Testis (tissue), 2 donors: Measurements from ENCODE around the gene SNX6.

Source experiments
- CTCF ChIP-seq, 3 experiments: fragments of 450-650 bp in 2 of 3; fragments of 200-600 bp in 1 of 3; sonication (generic) in 1 of 3; IDR thresholded peaks; one replicate each; pipeline ENCODE4 v1.5.1; 2016 to 2019; ENCODE audit warnings: antibody characterized with exemption in 3 of 3, mild to moderate bottlenecking in 2 of 3, moderate library complexity in 1 of 3
- POLR2A ChIP-seq: fragments of 450-650 bp; IDR thresholded peaks from one replicate; pipeline ENCODE4 v1.6.1; 2017; ENCODE audit warnings: antibody characterized with exemption, mild to moderate bottlenecking, moderate library complexity

- TF ChIP-seq POLR2A (no peak), CTCF (IDR thresholded peaks at IDR 0.05) (no peak)
Measured at GRCh38 chr14:34646570-34647255, 16.8 kb upstream of the SNX6 start.
